GM19372 (cell line): Measurements from ENCODE around the gene RNF166.
"Not testable (repeated sequence)": the region's sequence is repeated elsewhere in the genome, so short reads cannot be mapped to it uniquely, and the experiment has no call there.

ENCODE experiments used
- ATAC-seq: cut with Tn5 transposase; IDR thresholded peaks from one replicate; pipeline ENCODE4 v1.9.1; 2021; ENCODE audit warnings: mild to moderate bottlenecking, low read depth, moderate library complexity; ENCODE audit not compliant: unreplicated experiment

RNF166 gene

DNA sequence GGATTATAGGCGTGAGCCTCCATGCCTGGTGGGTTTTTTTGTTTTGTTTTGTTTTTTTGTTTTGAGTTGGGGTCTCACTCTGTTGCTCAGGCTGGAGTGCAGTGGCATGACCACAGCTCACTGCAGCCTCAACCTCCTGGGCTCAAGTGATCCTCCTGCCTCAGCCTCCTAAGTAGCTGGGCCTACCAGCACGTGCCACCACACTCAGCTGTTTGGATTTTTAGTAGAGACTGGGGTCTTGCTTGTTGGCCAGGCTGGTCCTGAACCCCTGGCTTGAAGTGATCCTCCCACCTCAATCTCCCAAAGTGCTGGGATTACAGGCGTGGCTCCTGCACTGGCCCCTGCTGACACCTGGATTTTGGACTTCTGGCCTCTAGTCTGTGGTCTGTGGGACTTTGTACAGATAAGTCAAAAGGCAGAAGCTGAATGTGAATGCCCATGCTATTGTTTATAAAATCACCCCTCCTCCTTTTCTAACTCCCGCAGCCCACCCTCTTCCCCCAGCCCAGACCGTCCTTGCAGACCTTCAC lies 25.6 kb downstream of the RNF166 start:
- no peak for ATAC-seq

DNA sequence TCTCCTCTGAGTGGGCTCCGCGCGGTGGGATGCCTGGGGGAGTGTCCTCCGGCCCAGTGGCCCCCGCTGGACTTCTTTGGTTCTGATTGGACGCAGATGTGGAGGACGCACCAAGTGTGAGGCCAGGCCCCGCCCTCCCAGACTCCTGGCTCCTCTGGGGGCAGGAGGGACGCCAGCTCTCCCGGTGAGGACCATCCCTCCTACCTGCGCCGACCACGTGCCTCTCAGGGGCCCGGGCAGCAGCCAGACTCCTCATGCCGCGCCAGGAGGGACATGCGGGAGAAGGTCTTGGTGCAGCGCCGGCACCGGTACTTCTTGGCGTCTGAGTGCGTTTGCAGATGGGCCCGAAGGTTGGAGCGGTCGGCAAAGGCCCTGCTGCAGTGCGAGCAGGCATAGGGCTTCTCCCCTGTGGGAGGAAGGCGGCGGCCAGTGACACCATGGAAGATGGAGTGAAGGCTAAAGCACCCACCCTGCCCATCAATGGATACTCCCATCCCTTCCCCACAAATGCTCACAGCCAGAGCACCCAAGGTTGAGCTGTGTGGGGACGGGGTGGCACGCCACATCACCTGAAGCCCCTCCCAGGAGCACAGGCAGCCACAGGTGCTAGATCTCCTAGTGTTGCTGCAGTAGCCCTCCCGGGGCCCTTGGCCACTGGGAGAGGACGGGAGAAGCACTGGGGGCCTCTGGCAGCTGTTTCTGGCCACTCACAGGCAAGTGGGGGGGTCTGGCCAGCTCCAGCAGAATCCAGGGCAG lies 27.8 kb downstream of the RNF166 start:
- ATAC-seq, result no peak

DNA sequence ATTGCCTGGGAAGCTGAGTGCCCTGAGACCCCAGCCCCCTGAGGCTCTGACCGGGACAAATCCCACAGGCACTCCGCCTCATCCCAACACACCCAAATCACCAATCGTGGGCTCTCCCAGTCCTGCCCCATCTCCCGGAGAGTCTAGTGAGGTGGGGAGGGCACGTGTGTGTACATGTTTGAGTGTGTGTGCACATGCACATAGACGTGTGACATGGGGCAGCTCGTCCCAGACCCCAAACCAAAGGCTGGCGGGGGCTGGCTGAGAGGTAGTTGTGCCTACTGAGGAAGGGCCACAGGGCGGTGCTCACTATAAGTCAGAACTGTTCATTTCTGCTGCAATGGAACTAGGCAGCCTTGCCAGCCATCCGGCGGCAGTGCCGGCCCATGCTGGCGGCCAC lies 28.5 kb downstream of the RNF166 start:
- no peak for ATAC-seq

DNA sequence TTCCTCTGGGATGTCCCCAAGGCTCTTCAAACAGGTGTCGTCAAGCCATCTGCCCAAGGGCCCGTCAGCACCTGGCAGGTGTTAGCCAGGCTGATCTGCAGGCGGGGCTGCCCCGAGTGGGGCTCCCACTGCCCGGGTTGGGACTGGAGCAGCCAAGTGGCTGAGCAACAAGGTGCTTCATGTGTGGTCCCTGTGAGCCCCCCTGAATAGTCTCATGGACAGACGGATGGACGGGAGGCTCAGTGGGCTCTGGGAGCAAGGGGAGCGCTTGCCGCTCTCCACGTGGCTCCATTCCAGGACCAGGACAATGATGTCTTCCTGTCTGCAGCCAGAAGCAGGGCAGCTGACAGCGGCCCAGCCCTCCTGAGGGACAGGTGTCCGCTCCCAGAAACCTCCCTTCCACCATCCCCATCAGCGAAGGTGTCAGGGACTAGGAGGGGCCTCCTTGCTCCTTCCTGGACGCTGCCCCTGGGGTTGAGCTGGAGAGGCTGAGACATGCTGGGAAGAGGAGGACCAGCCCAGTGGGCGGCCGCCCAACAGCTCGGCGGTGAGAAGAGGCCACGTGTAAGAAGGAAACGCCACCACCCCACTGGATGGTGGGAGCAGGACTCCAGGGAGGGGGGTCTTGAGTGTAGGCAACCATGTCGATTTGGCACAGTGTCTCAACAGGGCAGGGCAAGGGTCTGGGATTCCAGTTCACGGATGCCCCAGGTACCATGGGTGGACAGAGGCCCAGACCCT lies 29.5 kb downstream of the RNF166 start:
- ATAC-seq, result no peak

DNA sequence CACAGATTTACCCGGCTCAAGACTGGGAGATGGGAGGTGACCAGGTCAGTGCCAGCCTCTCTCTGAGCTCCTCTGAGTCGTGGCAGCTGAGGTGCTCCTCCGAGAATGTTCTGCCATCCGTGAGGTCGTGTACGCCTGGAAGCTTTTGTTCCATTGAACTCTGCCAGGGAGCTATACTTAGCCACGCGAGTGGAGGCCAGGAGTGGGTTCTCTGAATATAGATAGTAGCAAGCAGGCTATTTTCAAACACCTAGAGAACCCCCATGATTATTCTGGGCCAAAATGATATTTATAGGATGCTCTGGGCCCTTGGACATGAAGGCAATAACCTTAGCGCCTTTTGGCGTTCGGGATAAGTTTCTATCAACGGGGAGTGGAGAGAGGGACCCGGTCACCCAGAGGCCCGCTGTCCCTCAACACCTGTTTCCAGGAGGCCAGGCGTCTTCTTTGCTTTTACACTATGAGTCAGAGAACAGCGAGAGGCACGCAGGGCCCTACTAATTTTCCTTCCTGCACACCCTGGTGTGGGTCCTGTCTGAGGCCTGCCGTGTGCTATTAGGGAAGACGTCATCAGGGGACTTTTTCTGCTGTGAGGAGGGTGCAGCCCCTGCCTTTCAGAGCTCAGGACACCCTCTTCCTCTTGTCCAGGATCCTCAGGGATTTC lies 32.4 kb downstream of the RNF166 start:
- ATAC-seq, result no peak

DNA sequence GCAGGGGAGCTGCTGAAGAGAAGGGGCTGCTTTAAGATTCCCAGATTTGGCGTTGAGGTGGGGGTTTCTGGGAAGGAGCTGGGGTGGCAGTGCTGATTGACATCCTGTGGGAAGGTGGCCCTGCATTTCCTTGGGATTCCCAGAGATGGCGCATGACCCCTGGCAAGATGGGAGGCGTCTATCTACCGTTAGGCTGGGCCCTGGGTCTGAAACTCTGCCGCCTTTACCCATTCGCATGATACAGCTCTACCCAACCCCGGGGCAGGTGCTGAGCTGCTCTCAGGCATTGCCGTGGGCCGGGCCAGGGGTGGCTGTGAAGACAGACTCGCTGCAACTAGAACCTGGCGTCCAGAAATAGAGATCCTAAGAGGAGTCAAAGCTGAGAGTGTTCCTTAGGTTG lies 33.4 kb downstream of the RNF166 start:
- no peak for ATAC-seq

DNA sequence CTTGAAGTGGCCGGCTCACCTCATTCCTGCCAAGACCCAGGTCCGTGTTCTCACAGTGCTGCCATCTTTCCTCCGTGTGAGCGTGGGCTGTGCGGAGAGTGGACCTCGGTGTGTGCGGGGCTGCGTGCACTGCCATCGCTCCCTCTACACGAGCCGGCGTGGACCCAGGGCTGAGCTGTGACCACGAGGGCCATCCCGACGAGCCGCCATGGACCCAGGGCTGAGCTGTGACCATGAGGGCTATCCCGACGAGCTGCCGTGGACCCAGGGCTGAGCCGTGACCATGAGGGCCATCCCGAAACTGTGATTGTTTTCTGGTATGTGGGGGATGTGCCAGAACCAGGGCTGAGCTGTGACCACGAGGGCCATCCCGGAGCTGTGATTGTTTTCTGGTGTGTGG lies 34.4 kb downstream of the RNF166 start:
- ATAC-seq, result no peak

DNA sequence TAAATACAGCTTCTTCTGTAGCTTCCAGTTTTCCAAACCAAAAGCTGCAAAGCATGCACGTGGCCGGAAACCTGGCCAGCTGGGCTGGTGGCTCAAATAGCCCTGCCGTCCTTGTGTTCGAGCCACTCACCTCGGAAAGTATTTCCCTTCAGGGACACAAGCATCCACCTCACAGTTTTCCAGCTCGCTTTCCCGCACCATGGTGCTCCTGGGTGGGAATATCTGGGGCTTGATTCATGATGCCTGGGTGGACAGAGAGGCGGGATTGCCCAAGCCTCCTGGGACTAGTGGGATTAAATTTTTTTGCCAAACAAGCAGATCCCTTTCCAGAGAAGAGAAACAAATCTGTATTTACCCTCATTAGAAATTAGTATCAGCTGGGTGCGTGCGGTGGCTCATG lies 36.2 kb downstream of the RNF166 start:
- ATAC-seq, result no peak

DNA sequence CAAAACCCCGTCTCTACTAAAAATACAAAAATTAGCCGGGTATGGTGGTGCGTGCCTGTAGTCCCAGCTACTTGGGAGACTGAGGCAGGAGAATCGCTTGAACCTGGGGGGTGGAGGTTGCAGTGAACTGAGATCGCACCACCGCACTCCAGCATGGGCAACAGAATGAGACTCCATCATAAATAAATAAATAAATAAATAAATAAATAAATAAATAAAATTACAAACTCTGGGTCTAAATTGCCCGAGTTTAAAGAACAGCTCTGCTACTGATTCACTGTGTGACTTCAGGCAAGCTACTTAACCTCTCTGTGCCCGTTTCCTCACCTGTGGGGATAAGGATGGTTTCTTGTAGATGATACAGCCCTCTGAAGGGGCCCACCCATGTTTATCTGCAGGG lies 36.7 kb downstream of the RNF166 start:
- not testable (repeated sequence) for ATAC-seq

DNA sequence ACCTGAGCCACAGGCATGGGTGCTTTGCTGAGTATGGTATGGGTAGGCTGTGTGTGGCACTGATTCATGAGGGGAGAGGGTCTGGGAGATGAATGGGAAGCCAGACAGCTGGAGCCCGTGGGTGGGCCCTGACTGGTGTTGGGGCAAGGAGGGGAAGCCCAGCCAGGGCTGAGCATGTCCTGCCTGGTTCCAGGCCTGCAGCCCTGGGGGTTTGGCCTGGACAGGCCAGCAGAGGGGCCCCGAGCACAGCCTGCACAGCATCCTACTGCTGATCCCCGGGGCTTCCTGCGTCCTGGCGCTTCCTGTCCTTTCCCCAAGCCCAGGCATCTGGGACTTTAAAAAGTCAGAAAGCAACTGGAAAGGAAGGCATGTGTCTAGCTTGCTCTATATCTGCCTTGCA lies 38.7 kb downstream of the RNF166 start:
- ATAC-seq, result no peak

DNA sequence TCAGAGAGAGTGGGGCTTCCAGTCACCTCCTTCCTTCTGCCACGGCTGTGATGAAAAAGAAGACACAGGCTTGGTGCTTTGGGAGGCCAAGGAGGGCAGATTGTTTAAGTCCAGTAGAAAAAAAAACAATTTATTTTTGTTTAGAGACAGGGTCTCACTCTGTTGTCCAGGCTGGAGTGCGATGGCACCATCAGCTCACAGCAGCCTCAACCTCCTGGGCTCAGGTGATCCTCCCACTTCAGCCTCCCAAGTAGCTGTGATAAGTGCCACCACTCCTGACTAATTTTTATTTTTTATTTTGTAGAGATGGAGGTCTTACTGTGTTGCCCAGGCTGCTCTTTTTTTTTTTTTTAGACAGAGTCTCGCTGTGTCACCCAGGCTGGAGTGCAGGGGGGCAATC lies 40.6 kb downstream of the RNF166 start:
- no peak for ATAC-seq

DNA sequence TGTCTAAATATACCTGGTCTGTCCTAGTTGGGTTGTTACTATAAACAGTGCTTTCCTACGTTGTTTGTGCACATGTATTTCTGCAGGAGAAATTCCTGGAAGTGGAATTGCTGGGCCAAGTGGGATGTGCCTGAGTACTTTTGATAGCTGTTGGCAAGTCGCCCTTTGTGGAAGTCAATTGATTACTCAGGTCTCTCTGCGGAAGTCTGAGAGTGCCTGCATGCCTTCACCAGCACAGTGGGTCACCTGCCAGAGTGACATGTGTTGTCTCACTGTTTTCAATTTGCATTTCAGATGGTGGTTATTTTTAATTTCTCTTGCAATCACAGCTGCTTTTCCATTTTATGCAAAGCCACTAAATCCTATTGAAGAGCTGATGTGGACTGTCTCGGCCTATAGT lies 41.1 kb downstream of the RNF166 start:
- ATAC-seq, result no peak

DNA sequence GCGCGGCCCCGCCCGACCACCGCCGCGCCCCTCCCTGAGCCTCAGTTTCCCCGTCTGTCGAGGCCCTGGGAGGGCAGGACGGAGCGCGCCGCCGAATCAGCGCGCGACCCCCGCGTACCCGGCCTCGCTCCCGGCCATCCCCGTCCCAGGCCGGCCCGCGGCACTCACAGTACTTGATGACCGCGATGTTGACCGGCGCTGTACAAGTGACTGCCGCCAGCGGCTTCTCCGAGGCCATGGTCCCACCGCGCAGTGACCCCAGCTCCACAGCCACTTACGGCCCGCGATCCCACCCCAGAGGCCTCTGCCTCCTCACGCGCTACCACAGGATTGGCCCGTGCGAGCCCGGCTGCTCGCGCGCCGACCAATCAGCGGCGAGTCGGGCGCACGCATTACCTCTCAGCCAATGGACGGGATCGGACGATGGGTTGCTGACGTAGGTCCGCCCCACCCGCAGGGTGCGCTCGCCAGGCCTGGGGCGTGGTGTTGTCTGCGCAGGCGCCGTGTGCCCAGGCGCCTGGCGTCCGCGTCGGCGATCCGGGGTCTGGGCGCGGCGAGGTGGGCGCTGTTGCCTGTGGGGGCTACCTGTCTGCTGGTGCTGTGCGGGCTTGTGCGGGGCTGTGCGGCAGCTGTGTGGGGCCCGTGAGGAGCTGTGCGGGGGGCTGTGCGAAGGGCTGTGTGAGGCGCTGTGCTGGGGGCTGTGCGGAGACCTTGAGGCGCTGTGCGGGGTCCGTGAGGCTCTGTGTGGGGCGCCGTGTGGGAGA lies 43.2 kb downstream of the RNF166 start, which contains the start of gene MVD:
TSS of gene MVD (minus strand) at position 249 of the 764 bp plus-strand sequence. CDS start at position 238, 11 bp downstream.
- ATAC-seq, result peak; percentile 95

DNA sequence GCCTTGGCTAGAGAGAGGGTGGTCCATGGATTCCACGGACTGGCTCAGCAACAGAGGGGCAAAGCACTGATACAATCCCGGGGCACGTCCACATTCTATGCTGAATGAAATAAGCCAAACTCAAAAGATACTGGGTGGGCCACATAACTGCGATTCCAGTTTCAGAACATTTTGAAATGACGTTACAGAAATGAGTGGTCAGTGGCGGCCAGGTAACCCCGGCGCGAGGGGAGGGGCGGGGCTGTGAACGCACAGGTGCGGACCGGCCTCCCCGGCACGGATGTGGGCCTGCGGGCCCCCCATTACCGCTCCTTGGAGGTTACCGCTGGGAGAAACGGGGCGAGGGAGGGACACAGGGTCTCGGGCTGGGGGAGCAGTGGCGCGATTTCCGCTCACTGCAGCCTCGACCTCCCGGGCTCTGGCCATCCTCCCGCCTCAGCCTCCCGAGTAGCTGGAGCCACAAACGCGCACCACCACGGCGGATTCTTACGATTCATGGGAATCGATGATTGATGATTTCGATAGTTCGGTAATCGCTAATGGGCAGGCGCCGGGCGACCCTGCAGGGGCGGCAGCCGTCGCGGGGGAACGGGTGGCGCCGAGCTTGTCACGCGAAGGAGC lies 43.9 kb downstream of the RNF166 start:
- ATAC-seq, result no peak

DNA sequence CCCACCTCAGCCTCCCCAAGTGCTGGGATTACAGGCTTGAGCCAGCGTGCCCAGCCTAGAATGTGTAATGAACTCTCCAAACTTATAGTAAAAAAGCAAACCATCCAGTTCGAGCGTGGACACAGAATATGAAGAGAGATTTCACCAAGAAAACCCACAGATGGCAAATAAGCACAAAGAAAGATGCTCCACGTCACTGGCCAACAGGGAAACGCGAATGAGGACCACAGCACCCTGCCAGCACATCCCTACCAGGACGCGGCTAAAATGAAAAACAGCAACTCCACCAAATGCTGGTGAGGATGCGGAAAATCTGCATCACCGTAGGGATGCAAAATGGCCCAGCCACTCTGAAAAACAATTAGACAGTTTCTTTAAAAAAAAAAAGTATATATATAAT lies 44.7 kb downstream of the RNF166 start:
- ATAC-seq, result no peak

DNA sequence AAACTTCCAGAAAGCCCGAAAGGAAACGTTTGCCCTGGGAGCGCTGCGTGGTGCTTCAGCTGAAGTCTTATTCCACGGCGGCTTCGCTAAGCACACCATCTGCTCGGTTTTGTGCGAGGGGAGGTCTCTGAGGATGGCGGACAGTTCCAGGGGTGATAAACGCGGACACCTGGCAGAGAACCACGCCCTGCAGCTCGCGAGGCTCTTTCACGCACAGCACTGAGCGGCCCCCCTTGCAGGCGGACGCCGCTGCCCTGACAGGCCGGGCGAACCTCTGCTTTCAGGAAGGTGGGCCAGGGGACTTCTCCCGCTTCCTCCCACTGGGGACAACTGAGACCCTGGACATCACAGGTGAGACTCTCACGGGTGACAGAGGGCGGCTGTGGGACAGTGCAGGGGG lies 47.0 kb downstream of the RNF166 start:
- ATAC-seq, result no peak

DNA sequence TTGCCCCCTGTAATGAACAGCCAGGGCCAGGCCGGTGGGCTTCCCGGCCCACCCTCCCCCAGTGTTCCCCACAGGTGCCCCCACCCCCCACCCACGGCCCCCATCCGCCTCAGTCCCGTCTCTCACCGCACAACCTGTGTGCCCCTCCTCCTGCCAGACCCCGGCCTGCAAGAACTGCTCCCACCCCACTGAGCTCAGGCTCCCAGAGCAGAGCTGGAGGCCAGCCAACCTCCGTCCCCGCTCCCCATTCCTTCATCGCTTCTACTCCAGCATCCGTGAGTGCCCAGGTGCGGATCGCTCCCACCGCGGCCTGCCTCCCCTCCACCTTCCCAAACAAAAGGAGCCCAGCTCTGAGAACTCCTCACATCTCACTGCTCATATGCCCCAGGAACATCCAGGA lies 47.5 kb downstream of the RNF166 start:
- ATAC-seq, result no peak

DNA sequence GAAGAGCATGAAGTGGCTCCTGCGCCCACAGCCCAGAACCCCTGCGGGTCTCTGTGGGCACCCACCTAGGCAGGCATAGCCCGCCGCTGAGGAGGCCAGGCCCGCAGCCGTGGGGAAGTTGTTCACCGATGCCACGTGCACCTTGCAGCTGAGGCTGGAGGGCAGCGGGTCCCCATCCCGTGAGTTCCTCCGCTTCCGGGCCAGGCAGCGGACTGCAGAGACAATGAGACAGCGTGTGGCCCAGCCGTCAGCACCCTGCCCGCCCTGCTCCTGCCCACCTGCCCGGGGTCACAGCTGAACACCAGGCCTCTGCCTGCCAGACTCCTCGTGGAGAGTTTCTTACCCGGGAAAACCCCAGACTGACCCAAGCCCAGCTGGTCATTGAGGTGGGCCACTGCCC lies 48.8 kb downstream of the RNF166 start:
- no peak for ATAC-seq

DNA sequence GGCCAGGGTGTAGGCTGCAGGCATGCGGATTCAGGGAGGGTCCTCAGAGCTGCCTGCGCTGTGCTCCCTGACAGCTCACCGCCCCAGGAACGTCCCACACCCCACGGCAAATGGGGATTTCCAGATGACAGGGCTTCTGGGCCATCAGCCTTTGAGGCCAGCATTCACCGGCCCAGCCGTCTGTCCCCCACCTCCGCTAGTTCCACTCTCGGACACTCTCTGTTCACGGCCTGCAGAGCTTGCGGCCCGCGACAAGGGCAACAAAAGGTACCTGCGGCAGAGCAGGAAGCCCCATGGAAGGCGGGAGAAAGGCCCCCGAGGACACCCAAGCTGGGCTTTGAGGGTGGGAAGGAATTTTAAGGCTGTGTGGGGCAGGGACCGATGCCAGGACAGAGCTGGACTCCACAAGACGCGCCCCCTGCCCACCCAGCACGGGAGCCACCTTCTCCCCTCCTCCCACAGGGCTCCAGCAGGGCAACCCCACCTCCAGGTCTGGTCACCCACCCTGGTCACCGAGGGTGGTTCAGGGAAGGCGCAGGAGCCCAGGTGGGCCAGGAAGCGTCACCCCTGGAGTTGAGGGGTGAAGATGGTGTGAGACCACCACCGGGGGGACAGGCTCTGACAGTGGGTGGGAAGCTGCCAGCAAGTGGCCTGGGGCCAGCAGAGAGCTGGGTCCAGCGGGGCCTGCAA lies 49.8 kb downstream of the RNF166 start:
- no peak for ATAC-seq
